ENCODE measurements around the gene PWP2. TPM values are rescaled to one million over a fixed set of nuclear protein-coding genes. Genes with fewer than 3 reads are reported as not detected.

The PWP2 gene
- total and polyA plus RNA-seq, 2 donors (not counting 1 experiment from before 2014, with no cell fraction given), result 3.6 to 13.5 TPM

DNA sequence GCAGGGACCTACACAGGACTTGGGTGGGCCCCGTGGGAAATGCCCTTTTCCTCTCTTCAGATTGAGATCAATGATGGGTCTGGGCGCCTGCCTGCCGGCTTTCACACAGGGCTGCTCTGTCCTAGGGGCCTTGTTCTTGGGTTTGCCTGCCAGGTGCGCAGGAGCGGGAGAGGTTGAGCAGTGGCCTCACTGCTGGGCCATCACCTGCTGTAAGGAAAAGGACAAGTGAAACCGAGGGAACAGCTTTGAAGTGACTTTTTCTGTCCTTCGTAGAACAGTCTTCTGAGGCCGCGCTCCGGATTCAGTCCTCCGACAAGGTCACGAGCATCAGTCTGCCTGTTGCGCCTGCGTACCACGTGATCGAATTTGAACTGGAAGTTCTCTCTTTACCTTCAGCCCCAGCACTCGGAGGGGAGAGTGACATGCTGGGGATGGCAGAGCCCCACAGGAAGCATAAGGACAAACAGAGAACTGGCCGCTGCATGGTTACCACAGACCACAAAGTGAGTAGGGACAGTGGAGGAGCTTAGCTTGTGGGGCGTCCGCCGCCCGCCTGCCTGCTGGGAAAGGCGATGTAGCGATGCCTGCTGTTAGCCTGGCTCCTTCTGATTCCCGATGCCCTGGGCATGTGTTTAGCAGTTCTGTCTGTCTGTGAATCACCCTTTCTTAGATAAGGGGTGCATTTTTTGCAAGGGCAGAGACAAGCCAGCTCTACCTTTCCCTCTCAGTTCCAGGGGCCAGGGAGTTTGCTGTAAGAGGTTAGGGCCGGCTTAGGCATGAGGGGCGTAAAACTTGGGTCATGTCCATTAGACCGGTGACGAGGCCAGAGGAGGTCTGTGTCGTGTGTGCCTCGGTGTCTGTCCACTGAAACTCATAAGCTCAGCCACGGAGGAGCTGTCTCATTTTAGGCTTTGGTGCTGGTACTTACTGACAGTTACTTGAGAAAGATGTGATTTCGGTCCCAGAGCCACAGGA, 19.5 kb upstream of the PWP2 start:
- H4K20me1 ChIP-seq (ENCODE audit: control insufficient read depth, insufficient read depth, low read length, poor library complexity, severe bottlenecking), result no peaks in the 10 kb centered on the region
- no peak for TF ChIP-seq EZH2 (IDR thresholded peaks at IDR 0.05; ENCODE audit: borderline replicate concordance, insufficient read depth, low read depth, low read length, poor library complexity, severe bottlenecking)
- TF ChIP-seq, protein P1, sequence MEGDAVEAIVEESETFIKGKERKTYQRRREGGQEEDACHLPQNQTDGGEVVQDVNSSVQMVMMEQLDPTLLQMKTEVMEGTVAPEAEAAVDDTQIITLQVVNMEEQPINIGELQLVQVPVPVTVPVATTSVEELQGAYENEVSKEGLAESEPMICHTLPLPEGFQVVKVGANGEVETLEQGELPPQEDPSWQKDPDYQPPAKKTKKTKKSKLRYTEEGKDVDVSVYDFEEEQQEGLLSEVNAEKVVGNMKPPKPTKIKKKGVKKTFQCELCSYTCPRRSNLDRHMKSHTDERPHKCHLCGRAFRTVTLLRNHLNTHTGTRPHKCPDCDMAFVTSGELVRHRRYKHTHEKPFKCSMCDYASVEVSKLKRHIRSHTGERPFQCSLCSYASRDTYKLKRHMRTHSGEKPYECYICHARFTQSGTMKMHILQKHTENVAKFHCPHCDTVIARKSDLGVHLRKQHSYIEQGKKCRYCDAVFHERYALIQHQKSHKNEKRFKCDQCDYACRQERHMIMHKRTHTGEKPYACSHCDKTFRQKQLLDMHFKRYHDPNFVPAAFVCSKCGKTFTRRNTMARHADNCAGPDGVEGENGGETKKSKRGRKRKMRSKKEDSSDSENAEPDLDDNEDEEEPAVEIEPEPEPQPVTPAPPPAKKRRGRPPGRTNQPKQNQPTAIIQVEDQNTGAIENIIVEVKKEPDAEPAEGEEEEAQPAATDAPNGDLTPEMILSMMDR (IDR thresholded peaks at IDR 0.05), result no peak
- peak overlapping the region; percentile 20 for H3K4me2 ChIP-seq (replicated peaks; ENCODE audit: low read depth, low read length, poor library complexity, severe bottlenecking)
- peak overlapping the region; percentile 61 for H3K4me3 Mint-ChIP-seq
- H3K9me3 ChIP-seq (ENCODE audit: control extremely low read depth in 1 of 3, control insufficient read depth in 2 of 3, insufficient read depth in 1 of 3, low read length in 2 of 3), result no peaks in the 10 kb centered on the region
- ATAC-seq (ENCODE audit: low read depth), result no peak
- H3K4me1 ChIP-seq (ENCODE audit: control insufficient read depth in 2 of 2, insufficient read depth in 2 of 2, low read length in 2 of 2), result peaks cover 33 to 65% of the 10 kb centered on the region in 2 donors
- peak overlapping the region; percentile 94 to 96 for H3K27ac ChIP-seq (ENCODE audit: low read length in 2 of 2)
- no peaks in the 10 kb centered on the region for H3K27me3 ChIP-seq (replicated peaks in 1 of 4; ENCODE audit: control extremely low read depth in 1 of 4, control insufficient read depth in 3 of 4, insufficient read depth in 4 of 4, low read length in 3 of 4)
- intact Hi-C loops (cut with micrococcal nuclease), result no loop called here
- H3K4me1 Mint-ChIP-seq, result peaks cover 62% of the 10 kb centered on the region
- H3K9me3 Mint-ChIP-seq (ENCODE audit: insufficient read depth), result no peaks in the 10 kb centered on the region
- CTCF ChIA-PET, result no interaction called here
- peak overlapping the region; percentile 96 for H3K27ac Mint-ChIP-seq
- DNase-seq, result no peak
- 75% methylated on average over 33 of the region's 33 CpGs for WGBS (ENCODE audit: insufficient coverage)
- H3K27me3 Mint-ChIP-seq, result no peaks in the 10 kb centered on the region
- H3K9ac ChIP-seq (ENCODE audit: low read length), result no peak overlapping the region
- POLR2A ChIA-PET, result interaction anchor here (0.7 kb wide), 1 partner anchor 13 kb away, joined by 3 read pairs; no protein-coding TSS in a partner anchor
- peaks cover 0 to 76% of the 10 kb centered on the region in 2 experiments for H3K36me3 ChIP-seq (replicated peaks in 1 of 2; ENCODE audit: control extremely low read depth in 1 of 2, control insufficient read depth in 1 of 2, extremely low read depth in 1 of 2, insufficient read depth in 2 of 2, low read length in 1 of 2)
- H3K79me2 ChIP-seq (ENCODE audit: control insufficient read depth, insufficient read depth, low read length), result peaks cover 28% of the 10 kb centered on the region
- peak overlapping the region in 1 of 5 experiments; percentile 12 for H3K4me3 ChIP-seq (ENCODE audit: control extremely low read depth in 1 of 5, extremely low read depth in 1 of 5, insufficient read depth in 1 of 5, low read depth in 2 of 5, low read length in 4 of 5)
- H2AFZ ChIP-seq (ENCODE audit: insufficient read depth, low read depth, low read length, poor library complexity, severe bottlenecking), result no peak overlapping the region

DNA sequence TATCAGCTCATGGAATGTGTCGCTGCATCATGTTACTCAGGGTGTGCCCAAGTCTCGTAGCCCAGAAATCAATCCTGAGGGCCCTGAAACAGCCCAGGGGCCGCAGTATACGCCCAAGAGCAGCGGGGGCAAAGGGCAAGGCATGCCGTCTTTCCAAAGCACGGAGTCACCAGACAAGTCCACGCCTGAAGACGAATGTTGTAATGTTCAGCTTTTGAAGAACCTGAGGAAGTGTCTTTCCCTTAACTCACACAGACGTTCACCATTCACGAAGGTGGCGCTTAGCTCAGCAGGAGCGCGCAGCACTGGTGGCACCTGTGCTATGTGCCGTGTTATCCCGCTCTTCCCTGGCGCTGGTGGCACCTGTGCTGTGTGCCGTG, 18.8 kb upstream of the PWP2 start:
- Histone ChIP-seq H3K27me3 (replicated peaks in 1 of 4; ENCODE audit: control extremely low read depth in 1 of 4, control insufficient read depth in 3 of 4, insufficient read depth in 4 of 4, low read length in 3 of 4) (no peaks in the 10 kb centered on the region), H3K9me3 (ENCODE audit: control extremely low read depth in 1 of 3, control insufficient read depth in 2 of 3, insufficient read depth in 1 of 3, low read length in 2 of 3) (no peaks in the 10 kb centered on the region), H4K20me1 (ENCODE audit: control insufficient read depth, insufficient read depth, low read length, poor library complexity, severe bottlenecking) (no peaks in the 10 kb centered on the region), H3K9ac (ENCODE audit: low read length) (no peak overlapping the region), H2AFZ (ENCODE audit: insufficient read depth, low read depth, low read length, poor library complexity, severe bottlenecking) (no peak overlapping the region), H3K4me1 (ENCODE audit: control insufficient read depth in 2 of 2, insufficient read depth in 2 of 2, low read length in 2 of 2) (peaks cover 33 to 72% of the 10 kb centered on the region in 2 donors), H3K4me3 (ENCODE audit: control extremely low read depth in 1 of 5, extremely low read depth in 1 of 5, insufficient read depth in 1 of 5, low read depth in 2 of 5, low read length in 4 of 5) (no peak overlapping the region), H3K79me2 (ENCODE audit: control insufficient read depth, insufficient read depth, low read length) (peaks cover 24% of the 10 kb centered on the region), H3K4me2 (replicated peaks; ENCODE audit: low read depth, low read length, poor library complexity, severe bottlenecking) (peak overlapping the region; percentile 20), H3K27ac (ENCODE audit: low read length in 2 of 2) (peak overlapping the region; percentile 94 to 96), H3K36me3 (replicated peaks in 1 of 2; ENCODE audit: control extremely low read depth in 1 of 2, control insufficient read depth in 1 of 2, extremely low read depth in 1 of 2, insufficient read depth in 2 of 2, low read length in 1 of 2) (peaks cover 0 to 75% of the 10 kb centered on the region in 2 experiments)
- ATAC-seq (ENCODE audit: low read depth) (no peak), DNase-seq (no peak)
- TF ChIP-seq, protein P1 (IDR thresholded peaks at IDR 0.05), result no peak
- TF ChIP-seq EZH2 (IDR thresholded peaks at IDR 0.05; ENCODE audit: borderline replicate concordance, insufficient read depth, low read depth, low read length, poor library complexity, severe bottlenecking), result no peak
- Mint-ChIP-seq H3K27ac (peak overlapping the region; percentile 96), H3K27me3 (no peaks in the 10 kb centered on the region), H3K9me3 (ENCODE audit: insufficient read depth) (no peaks in the 10 kb centered on the region), H3K4me1 (peaks cover 60% of the 10 kb centered on the region), H3K4me3 (no peak overlapping the region)
- intact Hi-C loops (cut with micrococcal nuclease), result no loop called here
- 93% methylated on average over 17 of the region's 18 CpGs for WGBS (ENCODE audit: insufficient coverage)
- POLR2A ChIA-PET, result interaction anchor here (0.7 kb wide), 1 partner anchor 14 kb away, joined by 3 read pairs; no protein-coding TSS in a partner anchor
- CTCF ChIA-PET, result no interaction called here

All from B cell (primary cell).